GM21529 (cell line): ENCODE data around the gene PEX14.
"Not testable (repeated sequence)": the region's sequence is repeated elsewhere in the genome, so short reads cannot be mapped to it uniquely, and the experiment has no call there.

Source experiments
- ATAC-seq: cut with Tn5 transposase; IDR thresholded peaks from one replicate; pipeline ENCODE4 v1.9.1; 2021; ENCODE audit not compliant: unreplicated experiment

Gene PEX14

GRCh38 chr1:10494418-10494753 lies 19.6 kb downstream of the PEX14 start:
- no peak for ATAC-seq

- ATAC-seq = peak; percentile 81
Measured at GRCh38 chr1:10494754-10495474, 20.2 kb downstream of the PEX14 start.

GRCh38 chr1:10495475-10495817 lies 20.7 kb downstream of the PEX14 start:
- ATAC-seq = no peak

- ATAC-seq = no peak
Measured at GRCh38 chr1:10495952-10496351, 21.2 kb downstream of the PEX14 start.

GRCh38 chr1:10497109-10497508 lies 22.4 kb downstream of the PEX14 start:
- no peak for ATAC-seq

GRCh38 chr1:10498231-10498630 lies 23.5 kb downstream of the PEX14 start:
- ATAC-seq = no peak

- ATAC-seq = no peak
Measured at GRCh38 chr1:10502206-10502605, 27.5 kb downstream of the PEX14 start.

- no peak for ATAC-seq
Measured at GRCh38 chr1:10504249-10504648, 29.5 kb downstream of the PEX14 start.

GRCh38 chr1:10506046-10506676 lies 31.4 kb downstream of the PEX14 start:
- not testable (repeated sequence) for ATAC-seq

- no peak for ATAC-seq
Measured at GRCh38 chr1:10506677-10507047, 31.9 kb downstream of the PEX14 start.

- peak; percentile 42 for ATAC-seq
Measured at GRCh38 chr1:10507111-10507879, 32.5 kb downstream of the PEX14 start.

- ATAC-seq = no peak
Measured at GRCh38 chr1:10508511-10508951, 33.8 kb downstream of the PEX14 start.

GRCh38 chr1:10509809-10510509 lies 35.2 kb downstream of the PEX14 start:
- no peak for ATAC-seq

GRCh38 chr1:10510520-10511493 lies 36.1 kb downstream of the PEX14 start:
- peak; percentile 90 for ATAC-seq

- ATAC-seq = no peak
Measured at GRCh38 chr1:10511494-10511885, 36.7 kb downstream of the PEX14 start.

GRCh38 chr1:10513199-10513598 lies 38.4 kb downstream of the PEX14 start:
- ATAC-seq = no peak

- ATAC-seq = no peak
Measured at GRCh38 chr1:10514490-10515235, 39.9 kb downstream of the PEX14 start.

GRCh38 chr1:10515301-10515975 lies 40.7 kb downstream of the PEX14 start:
- no peak for ATAC-seq
